GM12873 (cell line): ENCODE results near the gene TMEM132C.

ENCODE experiments used
- CTCF ChIP-seq: IDR thresholded peaks from 2 replicates; pipeline ENCODE4 v1.5.1; 2012; ENCODE audit warnings: low read depth, mild to moderate bottlenecking, moderate library complexity, low read length, control low read depth; ENCODE audit not compliant: insufficient read depth; ENCODE audit errors: missing control alignments

Gene TMEM132C

DNA sequence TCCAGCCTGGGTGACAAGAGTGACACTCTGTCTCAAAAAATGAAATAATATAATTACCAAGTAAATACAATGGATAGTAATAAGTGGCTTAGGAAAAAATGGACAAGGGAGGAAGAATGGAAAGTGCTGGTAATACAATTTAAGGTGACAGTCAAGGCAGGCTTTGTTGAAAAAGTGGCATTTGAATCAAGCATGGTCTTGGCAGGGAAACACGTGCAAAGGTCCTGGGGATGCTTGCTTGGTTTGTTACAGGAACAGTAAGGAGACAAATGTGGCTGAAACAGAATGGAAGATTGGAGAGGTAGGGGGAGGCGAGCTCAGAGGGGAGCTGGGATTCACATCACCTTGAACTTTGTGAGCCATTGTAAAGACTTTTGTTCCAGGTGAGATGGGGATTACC lies 153.2 kb downstream of the TMEM132C start:
- no peak for TF ChIP-seq CTCF

GRCh38 chr12:128421375-128421774 lies 154.4 kb downstream of the TMEM132C start:
- TF ChIP-seq CTCF, result no peak

- TF ChIP-seq CTCF, result no peak
Measured at GRCh38 chr12:128423205-128423604, 156.2 kb downstream of the TMEM132C start.

GRCh38 chr12:128424931-128425431 lies 158.0 kb downstream of the TMEM132C start:
- TF ChIP-seq CTCF, result no peak

DNA sequence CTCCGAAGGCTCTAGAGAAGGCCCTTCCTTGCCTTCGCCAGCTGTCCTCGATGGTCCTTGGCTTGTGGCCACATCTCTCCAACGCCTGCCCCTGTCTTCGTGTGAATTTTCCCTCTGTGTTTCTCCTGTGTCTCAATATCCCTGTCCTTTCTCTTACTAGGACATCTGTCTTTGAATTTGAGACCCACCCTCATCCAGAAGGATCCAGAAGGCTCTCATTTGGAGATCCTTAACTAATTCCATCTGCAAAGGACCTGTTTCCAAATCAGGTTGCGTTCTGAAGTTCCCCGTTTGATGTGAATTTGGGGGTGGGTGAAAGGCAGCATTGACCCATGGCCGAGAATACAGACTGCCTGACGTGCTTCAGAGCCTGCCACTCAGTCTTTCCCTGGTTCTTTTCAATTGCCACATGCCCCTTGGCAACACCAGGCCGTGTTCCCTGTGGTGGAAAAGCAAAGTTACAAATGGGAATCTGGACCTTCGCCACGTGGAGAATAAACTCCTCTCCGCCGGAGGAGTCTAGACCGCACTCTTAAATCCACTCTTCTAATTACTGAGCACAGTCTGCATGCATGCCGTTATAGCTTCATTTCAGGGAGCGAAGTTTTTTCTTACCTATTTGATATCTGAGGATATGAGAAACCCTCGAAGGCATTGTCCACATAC lies 158.8 kb downstream of the TMEM132C start:
- no peak for TF ChIP-seq CTCF

- TF ChIP-seq CTCF, result no peak
Measured at GRCh38 chr12:128426511-128426910, 159.5 kb downstream of the TMEM132C start.

- TF ChIP-seq CTCF, result no peak
Measured at GRCh38 chr12:128439796-128440195, 172.8 kb downstream of the TMEM132C start.

GRCh38 chr12:128442096-128442495 lies 175.1 kb downstream of the TMEM132C start:
- no peak for TF ChIP-seq CTCF
